ENCODE measurements around the gene ITGA3. TPM values are rescaled to one million over a fixed set of nuclear protein-coding genes. Genes with fewer than 3 reads are reported as not detected.

The ITGA3 gene
- total RNA-seq, 1 donor from 2014 or later: 16.4 TPM

DNA sequence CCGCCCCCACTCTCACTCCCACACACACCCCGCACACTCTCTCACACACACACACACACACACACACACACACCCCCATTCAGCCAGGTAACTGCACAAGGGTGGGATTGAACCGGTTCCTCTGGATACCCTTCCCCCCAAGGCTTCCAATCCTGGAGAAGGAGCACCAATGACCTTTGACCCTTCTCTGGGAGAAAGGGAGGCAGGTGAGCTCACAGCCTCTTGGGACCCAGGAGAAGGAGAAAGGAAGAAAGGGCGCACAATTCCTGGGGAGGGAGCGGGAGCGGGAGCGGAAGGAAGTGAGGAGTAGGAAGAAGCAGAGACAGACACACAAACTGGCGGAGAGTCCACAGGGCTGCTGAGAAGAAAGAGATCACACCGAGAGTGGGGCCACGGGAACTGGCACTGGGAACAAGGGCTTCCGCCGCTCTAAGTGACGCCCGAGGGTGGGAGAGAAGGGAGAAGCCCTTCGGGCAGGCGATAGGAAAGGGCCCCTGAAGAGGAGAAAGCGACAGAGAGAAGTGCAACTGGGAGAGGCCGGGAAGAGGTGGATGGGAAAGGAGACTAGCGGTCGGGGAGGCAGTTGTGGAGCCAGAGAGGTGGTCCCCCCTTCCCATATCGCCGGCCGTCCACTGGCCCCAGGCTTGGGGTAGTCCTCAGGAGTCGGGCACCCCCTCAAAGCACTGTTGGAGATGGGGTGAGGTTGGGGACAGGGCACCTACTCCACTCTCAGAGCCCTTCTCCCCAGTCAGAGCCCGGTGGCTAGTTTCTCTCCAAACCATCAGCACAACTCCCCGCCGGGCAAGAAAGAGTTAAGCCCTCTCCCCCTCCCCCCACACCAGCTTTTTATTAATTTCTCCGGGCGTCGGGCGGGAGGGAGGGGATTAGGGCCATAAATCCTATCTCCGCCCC, 72.8 kb downstream of the ITGA3 start:
- intact Hi-C loops (cut with DNase I): no loop called here
- DNase-seq (ENCODE audit: missing footprints) (peak; percentile 41), ATAC-seq (no peak)

DNA sequence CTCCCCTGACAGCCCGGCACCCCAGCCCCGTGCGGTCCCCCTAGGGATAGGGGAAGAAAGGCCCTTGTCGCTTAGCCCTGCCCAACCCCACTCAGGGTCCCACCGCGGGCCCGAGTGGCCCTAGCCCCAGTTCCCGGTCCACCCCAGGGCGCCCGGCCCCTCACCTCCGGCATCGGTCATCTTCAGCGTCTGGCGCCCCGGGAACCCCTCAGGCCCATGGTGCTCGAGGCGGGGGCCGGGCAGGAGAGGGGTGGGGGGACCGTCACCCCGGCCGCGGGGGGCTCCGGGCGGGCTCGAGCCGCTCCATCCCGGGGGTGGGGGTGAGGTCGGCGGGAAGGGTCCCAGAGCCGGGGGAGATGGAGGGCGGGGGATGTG, 73.4 kb downstream of the ITGA3 start:
- intact Hi-C loops (cut with DNase I): no loop called here
- DNase-seq (ENCODE audit: missing footprints) (peak; percentile 40), ATAC-seq (no peak)

DNA sequence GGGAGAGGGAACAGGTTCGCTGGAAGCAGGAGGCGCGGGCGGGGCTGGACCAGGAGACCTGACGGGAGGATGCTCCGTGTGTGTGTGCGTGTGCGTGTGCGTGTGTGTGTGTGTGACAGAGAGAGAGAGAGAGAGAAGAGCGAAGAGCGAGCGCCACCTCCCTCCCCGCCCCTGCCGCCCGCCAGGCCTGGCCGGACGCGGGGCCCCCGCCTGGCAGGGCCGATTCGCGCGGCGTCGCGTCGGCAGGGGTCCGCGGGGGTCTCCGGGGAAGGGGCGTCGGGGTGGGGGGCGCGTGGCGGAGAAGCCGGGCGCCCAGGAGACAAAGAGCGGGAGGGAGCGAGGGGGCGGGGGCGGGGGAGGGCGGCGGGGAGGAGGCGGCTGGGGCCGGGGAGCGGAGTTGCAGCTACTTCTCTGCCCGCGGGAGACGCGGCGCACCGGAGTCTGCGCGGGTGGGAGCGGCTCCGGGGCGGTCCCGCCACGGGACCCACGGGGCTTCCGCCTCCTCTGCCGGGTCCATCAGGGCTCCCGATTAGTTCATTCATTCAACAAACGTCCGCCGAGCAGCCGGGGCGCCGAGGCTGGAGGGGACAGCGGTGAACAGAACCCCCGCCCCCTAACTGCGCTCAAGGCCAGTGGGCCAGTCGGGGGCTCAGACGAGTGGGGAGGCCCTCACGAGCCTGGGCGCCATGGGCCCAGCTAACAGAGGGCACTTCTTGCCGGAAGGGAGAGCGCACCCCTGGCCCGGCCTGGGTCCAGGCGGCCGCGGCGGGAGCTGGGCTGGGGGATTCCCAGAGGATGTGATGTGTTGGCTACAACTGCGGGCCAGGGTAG, 74.0 kb downstream of the ITGA3 start, which contains the start of gene SAMD14:
Gene SAMD14, minus strand, starts transcription at position 433 of the 831 bp plus-strand sequence. CDS start 5,201 bp downstream, outside the sequence.
- DNase-seq (ENCODE audit: missing footprints) (peak; percentile 65), ATAC-seq (no peak)
- intact Hi-C loops (cut with DNase I): no loop called here

DNA sequence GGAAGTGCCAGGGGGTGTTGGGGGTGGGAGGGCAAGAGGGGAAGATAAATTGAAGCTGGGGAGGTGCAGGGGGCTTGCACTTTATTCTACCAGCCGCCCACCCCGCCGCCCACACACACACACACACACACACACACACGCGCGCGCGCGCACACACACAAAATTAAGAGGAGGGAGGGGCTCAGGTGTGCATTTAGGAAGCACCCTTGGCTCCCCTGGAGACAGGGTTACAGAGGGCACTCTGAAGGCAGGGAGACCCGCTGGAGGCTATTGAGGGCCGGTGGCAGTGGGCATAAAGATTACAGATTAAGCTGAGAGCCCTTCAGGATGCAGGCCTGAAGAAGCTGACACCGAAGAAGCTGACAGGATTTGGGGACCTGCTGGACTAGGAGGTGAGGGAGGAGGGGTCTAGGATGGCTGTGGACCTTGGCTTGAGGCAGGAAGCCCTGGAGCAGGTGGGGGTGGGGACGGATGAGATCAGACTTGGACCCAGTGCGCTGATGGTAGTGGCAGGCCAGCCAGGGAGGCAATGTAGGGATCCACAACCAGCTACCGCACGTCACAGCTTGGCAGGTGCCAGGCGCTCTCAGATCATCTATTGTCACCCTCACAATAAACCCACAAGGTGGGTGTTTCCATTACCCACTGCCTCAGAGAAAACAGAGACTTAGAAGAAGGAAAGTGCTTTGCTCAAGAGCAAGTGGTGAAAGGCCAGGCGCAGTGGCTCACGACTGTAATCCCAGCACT, 74.8 kb downstream of the ITGA3 start:
- ATAC-seq (no peak), DNase-seq (ENCODE audit: missing footprints) (peak; percentile 40)
- intact Hi-C loops (cut with DNase I): no loop called here

DNA sequence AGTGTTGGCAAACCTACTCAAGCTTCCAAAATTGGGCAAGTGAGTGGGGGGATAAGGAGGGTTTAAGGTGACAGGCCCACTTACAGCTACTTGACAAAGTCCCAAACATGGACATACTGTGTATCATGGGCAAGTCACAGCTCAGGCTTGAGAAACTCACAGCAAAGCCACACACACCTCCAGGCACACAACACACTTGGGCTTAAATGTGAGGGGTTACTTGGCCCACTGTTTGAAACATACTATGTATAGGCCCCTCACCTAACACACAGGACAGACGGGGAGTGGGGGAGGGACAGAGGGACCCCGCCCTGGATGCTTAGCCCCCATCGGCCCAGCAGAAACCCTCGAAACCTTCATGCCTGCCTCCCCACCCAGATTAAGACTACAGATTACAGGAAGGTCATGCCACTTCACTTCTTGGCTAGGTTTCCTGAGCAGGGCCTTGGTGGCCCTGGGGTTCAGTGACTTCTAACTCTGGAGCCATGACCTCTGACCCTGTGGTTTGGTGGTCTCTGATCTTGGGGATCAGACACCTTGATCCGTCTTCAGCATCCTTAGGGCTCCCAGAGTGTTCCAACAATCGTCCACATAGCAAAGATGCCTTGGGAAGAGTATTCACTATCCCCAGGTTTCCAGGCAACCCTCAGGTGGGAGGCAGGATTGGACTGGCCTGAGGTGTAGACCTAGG, 76.3 kb downstream of the ITGA3 start:
- ATAC-seq (no peak), DNase-seq (ENCODE audit: missing footprints) (peak; percentile 14)
- intact Hi-C loops (cut with DNase I): no loop called here

DNA sequence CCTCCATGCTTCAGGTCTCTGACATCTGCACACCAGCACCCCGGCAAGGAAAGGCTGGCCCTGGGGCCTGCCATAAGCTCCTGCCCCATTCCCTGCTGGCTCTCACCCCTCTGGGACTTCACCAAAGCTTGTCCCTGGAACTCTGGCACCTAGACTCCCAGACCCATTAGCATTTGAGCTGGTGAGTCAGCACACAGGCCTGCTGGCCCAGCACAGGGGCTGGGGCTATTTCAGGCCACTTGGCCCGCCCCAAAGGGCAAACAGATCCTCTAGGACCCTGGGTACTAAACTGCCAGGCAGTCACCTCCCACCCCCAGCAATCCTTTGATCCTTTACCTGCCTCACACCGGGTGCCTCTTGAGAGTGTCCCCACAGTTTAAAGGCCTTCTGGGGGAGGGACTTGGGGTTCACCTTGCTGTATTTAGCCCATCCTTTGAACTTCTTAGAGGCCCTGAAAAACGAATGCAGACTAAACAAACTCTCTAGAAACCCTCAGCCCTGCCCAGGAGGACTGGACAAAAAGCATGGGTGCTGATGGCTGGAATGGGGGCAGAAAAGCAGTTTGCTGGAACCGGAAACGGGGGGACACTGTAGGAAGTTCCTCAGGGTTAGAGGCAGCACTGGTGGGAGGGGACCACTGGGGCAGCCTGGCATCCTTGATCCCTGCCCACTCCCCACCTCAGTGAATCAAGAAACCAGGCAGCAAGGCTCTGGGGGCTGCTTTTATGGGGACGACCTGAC, 77.3 kb downstream of the ITGA3 start:
- ATAC-seq (peak; percentile 73), DNase-seq (ENCODE audit: missing footprints) (peak; percentile 45)
- intact Hi-C loops (cut with DNase I): no loop called here

DNA sequence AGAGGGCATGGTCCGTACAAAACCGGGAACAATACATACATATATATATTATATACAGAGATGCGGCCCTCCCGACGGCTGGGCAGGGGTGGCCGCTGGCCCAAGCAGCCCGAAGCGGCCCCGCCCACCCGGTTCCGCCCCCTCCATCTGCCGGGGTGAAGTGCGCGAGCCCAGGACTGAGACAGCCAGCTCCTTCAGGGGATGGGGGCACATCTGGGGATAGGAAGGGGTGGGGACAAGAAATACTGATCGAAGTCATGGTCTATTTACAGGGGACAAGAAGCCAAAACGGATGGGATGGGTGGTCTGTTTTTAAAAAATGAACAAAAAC, 77.8 kb downstream of the ITGA3 start:
- intact Hi-C loops (cut with DNase I): no loop called here
- ATAC-seq (no peak), DNase-seq (ENCODE audit: missing footprints) (peak; percentile 52)

DNA sequence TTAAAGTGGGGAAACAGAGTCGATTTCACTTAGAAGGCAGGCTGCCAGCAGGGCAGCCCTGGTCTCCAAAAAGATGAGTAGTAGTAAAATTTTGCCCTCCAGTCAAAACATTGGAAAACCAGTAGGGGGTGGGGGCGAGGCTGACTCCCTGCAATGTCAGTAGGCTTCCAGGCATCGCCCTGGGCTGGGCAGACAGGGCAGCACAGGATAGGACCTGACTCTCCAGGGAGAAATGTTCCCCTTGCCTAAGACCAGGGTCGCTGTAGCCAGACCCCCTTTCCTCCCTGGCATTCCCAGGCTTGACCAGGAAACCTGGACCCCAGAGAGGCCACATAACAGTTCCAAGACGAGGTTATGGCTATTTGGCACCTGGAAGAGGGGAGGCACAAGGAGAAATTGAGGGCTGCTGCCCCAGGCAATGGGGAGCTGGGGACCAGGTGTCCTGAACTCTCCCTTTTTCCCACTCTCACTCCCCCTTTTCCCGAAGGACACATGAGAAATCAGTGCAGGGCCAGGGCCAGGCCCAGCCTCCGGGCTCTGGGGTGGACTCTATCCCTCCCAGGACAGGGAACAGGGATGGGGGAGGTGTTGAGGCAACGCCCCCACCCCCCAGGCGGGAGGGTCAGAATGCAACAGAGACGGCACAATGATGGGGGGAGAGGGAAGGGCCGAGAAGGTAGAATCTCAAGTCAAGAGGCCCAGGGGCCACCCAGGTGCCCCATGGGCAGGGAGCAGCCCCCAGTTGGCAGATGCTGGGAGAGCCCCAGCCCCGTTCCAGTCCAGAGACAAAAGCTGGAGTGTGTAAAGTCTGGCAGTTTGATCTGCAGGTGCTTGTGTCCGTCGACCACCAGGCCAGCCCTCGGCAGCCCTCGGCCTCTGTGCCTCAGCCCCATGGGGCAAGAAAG, 78.5 kb downstream of the ITGA3 start:
- intact Hi-C loops (cut with DNase I): no loop called here
- DNase-seq (ENCODE audit: missing footprints) (no peak), ATAC-seq (no peak)

DNA sequence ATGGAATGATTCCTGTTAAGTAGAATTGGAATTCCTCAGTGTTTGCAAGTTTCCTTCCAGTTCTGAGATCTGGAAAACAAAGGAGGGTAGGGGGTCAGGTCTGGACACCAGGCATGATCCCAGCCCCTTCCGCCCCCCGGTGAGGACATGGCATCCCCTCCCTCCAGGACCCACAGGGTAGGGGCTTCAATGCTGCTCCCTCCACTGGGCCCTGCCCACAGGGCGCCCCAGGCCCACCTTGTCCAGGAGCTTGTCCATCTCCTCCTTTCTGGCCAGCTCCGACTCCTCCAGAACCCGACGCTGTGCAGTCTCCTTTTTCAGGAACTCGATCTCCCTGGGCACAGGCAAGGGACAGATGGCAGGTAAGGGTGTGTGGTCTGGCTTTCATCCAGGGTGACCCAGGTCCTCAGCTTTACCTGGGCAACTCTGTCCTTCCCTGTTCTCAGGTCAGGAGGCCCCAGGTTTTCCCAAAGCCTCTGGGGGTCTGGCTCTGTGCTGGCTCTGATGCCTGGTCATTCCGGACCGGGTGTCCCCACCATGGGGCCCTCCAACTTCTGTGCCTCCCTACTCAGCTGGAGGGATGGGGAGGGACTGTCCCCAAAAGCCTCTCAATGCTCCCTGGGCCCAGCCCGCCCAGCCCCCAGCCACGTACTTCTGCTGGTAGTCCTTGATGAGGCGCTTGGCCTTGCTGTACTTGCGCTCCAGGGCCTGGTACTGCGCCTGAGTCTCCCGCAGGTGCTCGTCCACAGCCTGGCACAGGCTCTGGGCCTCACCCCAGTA, 79.6 kb downstream of the ITGA3 start:
- DNase-seq (ENCODE audit: missing footprints): no peak

DNA sequence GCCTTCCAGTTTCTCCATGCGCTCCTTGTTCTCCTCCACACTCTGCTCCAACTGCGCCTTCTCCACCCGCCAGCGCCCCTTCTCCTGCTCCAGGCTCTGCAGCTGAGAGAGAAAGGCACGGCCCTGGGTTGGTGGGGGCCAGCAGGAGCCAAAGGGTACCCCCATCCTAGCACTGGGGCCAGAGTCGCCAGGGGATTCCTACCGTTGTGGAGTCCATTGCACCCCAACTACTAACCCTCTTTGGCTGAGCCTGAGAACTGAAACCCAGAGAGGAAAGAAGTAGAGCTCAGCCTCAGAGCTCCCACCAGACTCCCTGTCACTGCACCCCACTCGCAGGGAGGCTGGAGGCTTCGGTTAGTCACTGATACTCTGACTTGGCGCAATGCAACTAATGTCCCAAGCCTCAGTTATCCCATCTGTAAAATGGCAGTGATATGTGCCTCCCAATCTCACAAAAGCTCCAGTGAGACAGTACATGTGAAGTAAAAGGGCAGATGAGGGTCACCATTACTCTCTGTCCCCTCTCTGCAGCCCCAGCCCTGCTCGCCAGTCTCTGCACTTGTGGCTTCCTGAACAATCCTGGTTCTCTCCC, 80.3 kb downstream of the ITGA3 start:
- DNase-seq (ENCODE audit: missing footprints) (no peak), ATAC-seq (no peak)
- intact Hi-C loops (cut with DNase I): no loop called here

More for the DNA sequence above, 79.6 kb downstream of the ITGA3 start:
- intact Hi-C loops (cut with DNase I): no loop called here
- ATAC-seq: no peak

DNA sequence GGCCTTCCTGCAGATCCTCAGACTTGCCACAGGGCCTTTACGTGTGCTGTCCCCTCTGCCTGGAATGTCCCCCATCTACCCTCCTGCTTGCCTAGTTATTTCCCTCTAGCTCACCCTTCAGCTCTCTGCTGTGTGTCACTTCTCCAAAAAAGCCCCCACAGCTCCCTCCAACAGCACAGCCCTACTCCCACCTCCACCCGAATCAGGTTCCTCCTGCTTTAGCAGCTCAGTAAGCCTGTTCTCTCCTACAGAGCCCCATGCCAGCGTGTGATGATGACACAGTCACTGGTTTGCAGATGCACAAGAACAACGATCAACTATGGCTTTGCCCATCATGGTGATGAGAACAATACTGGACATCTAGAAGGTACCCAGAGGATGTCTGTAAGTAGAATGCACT, 81.1 kb downstream of the ITGA3 start:
- intact Hi-C loops (cut with DNase I): no loop called here
- DNase-seq (ENCODE audit: missing footprints) (no peak), ATAC-seq (no peak)

DNA sequence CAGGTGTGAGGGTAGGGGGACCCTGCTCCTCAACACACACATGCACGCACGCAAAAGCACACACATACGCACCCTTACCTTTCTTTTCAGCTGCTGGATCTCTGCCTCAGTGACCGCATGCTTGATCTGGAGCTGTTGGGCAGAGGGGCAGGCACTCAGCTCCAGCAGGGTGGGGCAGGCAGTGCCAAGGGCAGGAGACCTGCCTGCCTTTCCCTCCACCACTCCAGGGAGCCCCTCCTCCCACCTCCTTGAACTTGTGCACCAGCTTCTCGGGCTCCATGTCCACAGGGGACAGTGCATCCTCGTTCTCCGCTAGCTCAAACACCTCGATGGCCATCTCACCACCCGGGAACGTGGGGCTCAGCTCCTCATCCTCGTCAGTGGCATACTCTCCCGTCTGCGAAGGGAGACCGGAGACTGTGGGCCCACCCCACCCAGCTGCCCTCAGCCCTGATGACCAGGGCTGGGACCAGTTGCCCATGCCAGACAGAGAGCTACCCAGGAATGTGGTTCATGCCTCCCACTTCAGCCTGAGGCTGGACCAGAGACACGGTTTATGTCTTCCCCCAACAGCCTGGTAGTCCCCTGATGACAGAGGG, 83.4 kb downstream of the ITGA3 start:
- intact Hi-C loops (cut with DNase I): no loop called here
- ATAC-seq: no peak
- no peak for DNase-seq (ENCODE audit: missing footprints)
